ENCODE results near the gene LENG8. TPM values are rescaled to one million over a fixed set of nuclear protein-coding genes. Genes with fewer than 3 reads are reported as not detected.

Gene LENG8
- total RNA-seq, 2 donors from 2014 or later: 182 to 290 TPM

DNA sequence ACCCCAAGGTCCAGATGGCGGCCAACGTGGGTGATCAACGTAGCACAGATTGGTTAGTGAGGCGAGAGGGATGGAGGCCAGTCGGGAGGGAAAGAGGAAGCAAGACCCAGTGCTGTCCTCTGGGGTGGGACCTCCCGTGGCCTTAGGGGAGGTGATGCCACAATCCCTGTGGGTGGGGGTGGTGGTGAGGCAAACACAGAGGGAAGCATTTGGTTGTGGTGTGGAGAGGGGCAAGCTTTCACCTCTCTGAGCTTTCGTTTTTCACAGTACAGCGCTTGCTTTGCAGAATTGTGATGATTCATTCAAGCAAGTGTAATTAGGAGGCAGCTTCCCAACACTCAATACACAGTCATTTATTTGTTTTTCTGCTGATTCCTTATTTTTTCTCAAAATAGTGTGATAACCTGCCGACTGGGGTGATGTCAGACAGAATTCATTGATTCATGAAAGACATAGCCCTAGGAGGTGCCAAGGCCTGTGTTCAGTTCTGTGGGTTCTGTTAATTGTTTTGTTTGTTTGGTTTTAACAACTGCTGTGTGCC, 2.4 kb downstream of the LENG8 start:
- peak overlapping the region; percentile 6 to 100 (median 96) for H3K27ac ChIP-seq
- H3K4me1 ChIP-seq: peaks cover 51% of the 10 kb centered on the region
- H3K9me3 ChIP-seq: no peaks in the 10 kb centered on the region
- no peaks in the 10 kb centered on the region for H3K27me3 ChIP-seq
- WGBS, 2 donors: 24 to 28% methylated on average over 9 of the region's 9 CpGs
- no peak overlapping the region for H3K4me3 ChIP-seq
- TF ChIP-seq, protein P1, sequence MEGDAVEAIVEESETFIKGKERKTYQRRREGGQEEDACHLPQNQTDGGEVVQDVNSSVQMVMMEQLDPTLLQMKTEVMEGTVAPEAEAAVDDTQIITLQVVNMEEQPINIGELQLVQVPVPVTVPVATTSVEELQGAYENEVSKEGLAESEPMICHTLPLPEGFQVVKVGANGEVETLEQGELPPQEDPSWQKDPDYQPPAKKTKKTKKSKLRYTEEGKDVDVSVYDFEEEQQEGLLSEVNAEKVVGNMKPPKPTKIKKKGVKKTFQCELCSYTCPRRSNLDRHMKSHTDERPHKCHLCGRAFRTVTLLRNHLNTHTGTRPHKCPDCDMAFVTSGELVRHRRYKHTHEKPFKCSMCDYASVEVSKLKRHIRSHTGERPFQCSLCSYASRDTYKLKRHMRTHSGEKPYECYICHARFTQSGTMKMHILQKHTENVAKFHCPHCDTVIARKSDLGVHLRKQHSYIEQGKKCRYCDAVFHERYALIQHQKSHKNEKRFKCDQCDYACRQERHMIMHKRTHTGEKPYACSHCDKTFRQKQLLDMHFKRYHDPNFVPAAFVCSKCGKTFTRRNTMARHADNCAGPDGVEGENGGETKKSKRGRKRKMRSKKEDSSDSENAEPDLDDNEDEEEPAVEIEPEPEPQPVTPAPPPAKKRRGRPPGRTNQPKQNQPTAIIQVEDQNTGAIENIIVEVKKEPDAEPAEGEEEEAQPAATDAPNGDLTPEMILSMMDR (IDR thresholded peaks at IDR 0.05): no peak
- TF ChIP-seq POLR2A (IDR thresholded peaks at IDR 0.05): peak; percentile 14 to 61 (median 60)
- DNase-seq (peak in 2 of 4 donors; percentile 28 to 59), ATAC-seq (no peak)
- H3K36me3 ChIP-seq (replicated peaks in 1 of 2; ENCODE audit: insufficient read depth in 1 of 2, low read depth in 2 of 2): peaks cover 17 to 38% of the 10 kb centered on the region in 2 donors
- intact Hi-C loops (cut with DNase I): loop anchor here (10.0 kb wide), 1 partner anchor 1223 kb away; the partner anchor contains the start of gene EPN1

DNA sequence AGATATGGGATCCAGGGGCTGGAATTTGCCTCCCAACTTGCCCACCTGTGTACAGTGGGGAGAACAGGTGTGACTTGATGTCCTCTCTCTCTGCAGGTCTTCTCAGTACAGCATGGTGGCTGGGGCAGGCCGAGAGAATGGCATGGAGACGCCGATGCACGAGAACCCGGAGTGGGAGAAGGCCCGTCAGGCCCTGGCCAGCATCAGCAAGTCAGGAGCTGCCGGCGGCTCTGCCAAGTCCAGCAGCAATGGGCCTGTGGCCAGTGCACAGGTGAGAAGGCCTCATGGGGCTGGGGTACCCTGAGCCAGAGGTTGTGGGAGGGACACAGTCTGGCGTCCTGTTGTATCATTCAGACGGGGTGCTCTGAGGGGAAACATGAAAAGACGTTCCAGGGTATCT, 3.0 kb downstream of the LENG8 start:
- H3K27ac ChIP-seq: peak overlapping the region; percentile 1 to 100 (median 96)
- peaks cover 23 to 44% of the 10 kb centered on the region in 2 donors for H3K36me3 ChIP-seq (replicated peaks in 1 of 2; ENCODE audit: insufficient read depth in 1 of 2, low read depth in 2 of 2)
- peaks cover 45% of the 10 kb centered on the region for H3K4me1 ChIP-seq
- TF ChIP-seq, protein P1 (IDR thresholded peaks at IDR 0.05): no peak
- no peak for TF ChIP-seq POLR2A (IDR thresholded peaks at IDR 0.05)
- ATAC-seq: no peak
- no peaks in the 10 kb centered on the region for H3K9me3 ChIP-seq
- no peak overlapping the region for H3K4me3 ChIP-seq
- DNase-seq: peak in 1 of 4 donors; percentile 55
- intact Hi-C loops (cut with DNase I): loop anchor here (10.0 kb wide), 1 partner anchor 1223 kb away; the partner anchor contains the start of gene EPN1
- H3K27me3 ChIP-seq: no peaks in the 10 kb centered on the region
- WGBS, 2 donors: 36 to 52% methylated on average over 11 of the region's 11 CpGs

DNA sequence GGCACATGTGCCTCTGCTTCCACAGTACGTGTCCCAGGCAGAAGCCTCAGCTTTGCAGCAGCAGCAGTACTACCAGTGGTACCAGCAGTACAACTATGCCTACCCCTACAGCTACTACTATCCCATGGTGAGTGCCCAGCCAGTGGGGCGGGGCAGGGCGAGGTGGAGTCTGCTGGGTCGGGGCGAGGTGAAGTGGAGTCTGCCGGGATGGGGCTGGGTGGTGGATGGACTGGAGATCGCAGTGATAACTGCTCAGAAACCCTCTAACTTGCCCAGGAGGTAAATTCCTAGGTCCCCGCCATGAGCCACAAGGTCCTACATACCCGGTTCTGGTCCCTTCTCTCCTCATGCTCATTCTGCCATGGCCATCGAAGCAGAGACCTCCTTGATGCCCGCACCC, 3.6 kb downstream of the LENG8 start:
- H3K27ac ChIP-seq: peak overlapping the region in 3 of 4 donors; percentile 94 to 100 (median 98)
- TF ChIP-seq, protein P1 (IDR thresholded peaks at IDR 0.05): no peak
- no peak for TF ChIP-seq POLR2A (IDR thresholded peaks at IDR 0.05)
- no peaks in the 10 kb centered on the region for H3K9me3 ChIP-seq
- 62 to 71% methylated on average over 11 of the region's 11 CpGs for WGBS, 2 donors
- peaks cover 26 to 50% of the 10 kb centered on the region in 2 donors for H3K36me3 ChIP-seq (replicated peaks in 1 of 2; ENCODE audit: insufficient read depth in 1 of 2, low read depth in 2 of 2)
- no peak overlapping the region for H3K4me3 ChIP-seq
- intact Hi-C loops (cut with DNase I): loop anchor here (10.0 kb wide), 1 partner anchor 1222 kb away; the partner anchor contains the start of gene EPN1
- ATAC-seq (no peak), DNase-seq (no peak)
- H3K4me1 ChIP-seq: peaks cover 42% of the 10 kb centered on the region
- no peaks in the 10 kb centered on the region for H3K27me3 ChIP-seq

DNA sequence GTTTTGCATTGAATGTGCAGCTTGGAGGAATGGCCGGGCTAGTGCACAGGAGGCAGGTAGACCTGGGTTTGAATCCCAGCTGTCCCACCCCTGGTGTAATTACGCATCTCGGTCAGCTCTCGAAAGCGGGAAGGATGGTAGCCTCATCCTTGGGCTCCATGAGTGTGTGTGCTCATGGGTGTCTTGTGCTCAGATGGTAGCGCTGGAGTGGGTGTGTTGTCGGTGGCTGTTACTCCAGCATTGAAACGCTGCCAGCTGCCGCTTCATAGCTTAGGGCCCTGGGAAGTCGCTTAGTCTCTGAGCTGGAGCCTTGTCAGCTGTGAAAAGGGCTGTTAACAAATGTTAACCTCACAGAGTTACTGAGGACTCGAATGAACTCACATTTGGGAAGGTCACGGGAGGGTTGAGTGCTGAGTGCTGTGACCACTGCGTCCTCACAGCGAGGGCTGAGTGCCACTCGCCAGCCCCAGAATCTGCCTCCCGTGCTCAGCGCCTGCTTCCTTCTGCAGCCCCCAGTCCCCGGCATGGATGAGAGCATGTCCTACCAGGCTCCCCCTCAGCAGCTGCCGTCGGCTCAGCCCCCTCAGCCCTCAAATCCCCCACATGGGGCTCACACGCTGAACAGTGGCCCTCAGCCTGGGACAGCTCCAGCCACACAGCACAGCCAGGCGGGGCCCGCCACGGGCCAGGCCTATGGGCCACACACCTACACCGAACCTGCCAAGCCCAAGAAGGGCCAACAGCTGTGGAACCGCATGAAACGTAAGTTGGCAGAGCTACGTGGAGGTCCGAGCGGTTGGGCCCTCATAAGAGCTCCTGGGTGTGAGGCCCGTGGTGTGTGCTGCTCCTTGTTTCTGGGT, 5.2 kb downstream of the LENG8 start:
- no peak for ATAC-seq
- intact Hi-C loops (cut with DNase I): loop anchor here (10.0 kb wide), 1 partner anchor 1221 kb away; the partner anchor contains the start of gene EPN1
- TF ChIP-seq, protein P1 (IDR thresholded peaks at IDR 0.05): no peak
- TF ChIP-seq POLR2A (IDR thresholded peaks at IDR 0.05): no peak

More for the DNA sequence above, 5.2 kb downstream of the LENG8 start:
- WGBS, 2 donors: 83 to 88% methylated on average over 19 to 29 of the region's 31 CpGs
- H3K36me3 ChIP-seq (replicated peaks in 1 of 2; ENCODE audit: insufficient read depth in 1 of 2, low read depth in 2 of 2): peaks cover 39 to 64% of the 10 kb centered on the region in 2 donors
- no peak for DNase-seq
- H3K4me1 ChIP-seq: peaks cover 57% of the 10 kb centered on the region
- no peaks in the 10 kb centered on the region for H3K9me3 ChIP-seq
- no peak overlapping the region for H3K4me3 ChIP-seq
- peak overlapping the region in 3 of 4 donors; percentile 11 to 100 (median 32) for H3K27ac ChIP-seq
- no peaks in the 10 kb centered on the region for H3K27me3 ChIP-seq
